ENCODE results near the gene CHD1.

The CHD1 gene

DNA sequence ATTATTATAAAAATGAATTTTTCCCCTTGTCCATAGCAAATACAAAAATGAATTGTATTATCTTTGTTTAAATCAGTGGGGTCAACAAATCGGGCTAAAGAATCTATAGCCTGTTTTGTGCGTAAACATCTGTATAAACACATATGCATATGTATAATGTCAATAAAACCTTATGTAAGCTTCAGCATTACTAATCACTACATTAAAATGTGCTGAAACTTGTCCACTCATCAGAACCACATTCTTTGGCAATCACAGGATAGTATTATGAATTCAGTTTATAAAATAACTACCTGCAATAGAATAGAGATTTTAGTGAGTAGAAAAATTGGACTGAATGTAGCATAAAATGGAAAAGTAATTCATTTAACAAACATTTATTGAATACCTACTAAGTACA, 124.7 kb downstream of the CHD1 start:
- no peak for DNase-seq
